GM19099 (cell line): ENCODE results near the gene KCNK3.

Experiments
- POLR2A ChIP-seq: IDR thresholded peaks from 3 replicates; pipeline ENCODE4 v1.6.1; 2011; ENCODE audit warnings: low read depth; ENCODE audit not compliant: insufficient read length; ENCODE audit errors: extremely low read depth

KCNK3 gene

DNA sequence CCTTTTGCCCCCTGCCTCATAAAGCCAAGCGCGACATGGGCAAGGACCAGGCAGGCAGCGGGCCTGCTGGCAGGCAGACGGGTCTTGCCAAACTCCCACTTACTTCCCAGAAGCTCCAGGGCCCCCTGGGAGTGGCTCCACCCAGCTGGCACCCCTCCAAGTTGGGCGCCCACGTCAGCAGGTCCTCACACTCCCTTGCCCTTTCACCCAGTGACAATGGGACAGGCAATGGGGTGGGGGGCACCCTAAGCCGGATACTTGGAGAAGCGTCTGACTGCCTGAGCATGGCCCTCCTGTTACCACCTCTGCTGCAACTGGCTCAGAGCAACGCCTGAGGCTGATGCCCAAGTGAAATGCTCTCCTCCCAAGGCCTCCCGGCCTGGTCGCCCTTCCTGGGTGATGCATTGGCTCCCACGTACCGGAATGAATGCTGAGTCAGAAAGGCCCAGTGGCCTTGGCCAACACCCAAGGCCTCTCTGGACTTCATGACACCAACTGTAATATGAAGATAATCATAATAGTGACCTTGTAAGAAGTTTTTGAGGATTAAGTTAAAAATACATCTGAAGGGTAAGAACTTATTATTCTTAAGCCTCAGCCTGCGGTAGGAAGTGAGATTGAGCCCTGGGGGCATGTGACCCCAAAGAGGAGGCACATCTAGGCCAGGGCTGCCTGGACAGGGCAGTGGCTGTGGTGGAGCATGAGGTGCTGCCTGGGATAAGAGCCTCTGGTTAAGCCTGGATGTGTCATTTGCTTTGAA is 31.6 kb downstream of the KCNK3 start:
- TF ChIP-seq POLR2A, result no peak

DNA sequence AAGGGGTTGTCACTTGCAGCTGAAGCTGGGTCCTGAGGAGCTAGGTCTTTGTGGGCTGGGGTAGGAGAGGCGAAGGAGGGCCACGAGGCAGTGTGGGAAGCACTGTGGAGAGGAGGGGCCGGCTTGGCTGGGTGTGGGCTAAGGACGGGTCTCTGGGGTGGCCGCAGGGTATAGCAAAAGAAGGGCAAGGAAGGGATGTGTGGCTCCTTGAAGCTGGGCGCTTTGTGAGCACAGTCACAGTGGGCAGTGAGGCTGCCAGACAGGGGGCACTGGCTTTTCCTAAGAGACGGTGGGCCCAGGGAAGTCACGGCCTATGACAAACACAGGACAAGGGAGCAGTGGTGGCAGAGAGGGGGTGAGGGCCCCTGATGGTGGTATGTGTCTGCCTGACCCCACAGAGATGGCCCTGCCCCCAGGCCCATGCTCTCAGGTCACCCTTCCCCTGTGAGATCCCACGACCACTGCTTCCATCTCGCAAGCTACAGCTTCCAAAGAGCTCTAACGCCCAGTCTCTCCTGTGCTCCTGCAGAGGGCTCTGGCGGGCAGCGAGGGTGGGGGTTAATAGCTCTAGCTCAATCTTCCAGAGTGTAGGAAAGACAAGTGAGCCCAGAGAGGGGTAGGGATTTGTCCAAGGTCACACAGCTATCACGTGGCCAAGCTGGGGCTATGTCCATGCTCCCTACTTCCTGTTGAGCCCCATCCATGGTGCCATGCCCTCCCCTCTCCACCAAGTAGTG is 32.4 kb downstream of the KCNK3 start:
- no peak for TF ChIP-seq POLR2A

DNA sequence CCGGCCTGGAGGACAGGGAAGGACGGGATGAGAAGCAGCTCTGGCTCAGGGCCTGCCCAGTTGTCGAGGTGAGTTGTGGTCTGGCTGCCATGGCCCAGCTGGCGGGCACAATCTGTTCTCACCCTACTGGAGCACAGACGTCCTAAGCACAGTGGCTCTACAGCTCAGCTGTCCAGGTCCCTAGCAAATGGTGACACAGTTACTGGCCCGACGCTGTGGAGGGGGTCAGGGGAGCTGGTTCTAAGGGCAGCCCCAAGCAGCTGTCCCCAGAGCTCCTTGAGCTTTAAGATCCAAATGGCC is 32.9 kb downstream of the KCNK3 start:
- TF ChIP-seq POLR2A, result no peak

DNA sequence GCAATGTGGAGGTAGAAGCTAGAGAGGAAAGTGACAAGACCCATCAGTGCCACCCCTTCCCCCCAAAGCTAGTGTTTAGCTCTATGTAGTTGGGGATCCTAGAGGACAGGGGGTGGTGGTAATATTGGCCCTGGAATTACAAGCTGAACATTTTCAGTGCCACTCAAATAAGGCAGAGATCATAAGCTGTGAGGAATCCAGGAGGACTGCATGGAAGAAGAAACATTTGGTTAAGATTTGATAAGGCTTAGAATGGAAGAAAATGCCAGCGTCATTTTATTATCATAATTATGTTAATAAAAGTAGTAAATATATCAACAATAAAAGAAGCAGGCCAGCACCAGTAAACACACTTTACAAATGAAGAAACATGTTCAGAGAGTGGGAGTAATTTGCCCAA is 33.7 kb downstream of the KCNK3 start:
- TF ChIP-seq POLR2A, result no peak

DNA sequence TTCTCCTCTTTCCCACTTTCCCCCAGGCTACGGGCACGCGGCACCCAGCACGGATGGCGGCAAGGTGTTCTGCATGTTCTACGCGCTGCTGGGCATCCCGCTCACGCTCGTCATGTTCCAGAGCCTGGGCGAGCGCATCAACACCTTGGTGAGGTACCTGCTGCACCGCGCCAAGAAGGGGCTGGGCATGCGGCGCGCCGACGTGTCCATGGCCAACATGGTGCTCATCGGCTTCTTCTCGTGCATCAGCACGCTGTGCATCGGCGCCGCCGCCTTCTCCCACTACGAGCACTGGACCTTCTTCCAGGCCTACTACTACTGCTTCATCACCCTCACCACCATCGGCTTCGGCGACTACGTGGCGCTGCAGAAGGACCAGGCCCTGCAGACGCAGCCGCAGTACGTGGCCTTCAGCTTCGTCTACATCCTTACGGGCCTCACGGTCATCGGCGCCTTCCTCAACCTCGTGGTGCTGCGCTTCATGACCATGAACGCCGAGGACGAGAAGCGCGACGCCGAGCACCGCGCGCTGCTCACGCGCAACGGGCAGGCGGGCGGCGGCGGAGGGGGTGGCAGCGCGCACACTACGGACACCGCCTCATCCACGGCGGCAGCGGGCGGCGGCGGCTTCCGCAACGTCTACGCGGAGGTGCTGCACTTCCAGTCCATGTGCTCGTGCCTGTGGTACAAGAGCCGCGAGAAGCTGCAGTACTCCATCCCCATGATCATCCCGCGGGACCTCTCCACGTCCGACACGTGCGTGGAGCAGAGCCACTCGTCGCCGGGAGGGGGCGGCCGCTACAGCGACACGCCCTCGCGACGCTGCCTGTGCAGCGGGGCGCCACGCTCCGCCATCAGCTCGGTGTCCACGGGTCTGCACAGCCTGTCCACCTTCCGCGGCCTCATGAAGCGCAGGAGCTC is 35.4 kb downstream of the KCNK3 start:
- no peak for TF ChIP-seq POLR2A

DNA sequence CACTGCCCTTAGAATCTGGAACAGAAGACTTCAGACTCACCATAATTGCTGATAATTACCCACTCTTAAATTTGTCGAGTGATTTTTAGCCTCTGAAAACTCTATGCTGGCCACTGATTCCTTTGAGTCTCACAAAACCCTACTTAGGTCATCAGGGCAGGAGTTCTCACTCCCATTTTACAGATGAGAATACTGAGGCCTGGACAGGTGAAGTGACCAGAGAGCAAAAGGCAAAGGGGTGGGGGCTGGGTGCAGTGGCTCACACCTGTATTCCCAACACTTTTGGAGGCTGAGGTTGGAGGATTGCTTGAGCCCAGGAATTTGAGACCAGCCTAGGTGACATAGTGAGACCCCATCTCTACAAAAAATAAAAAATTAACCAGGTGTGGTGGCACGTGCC is 36.8 kb downstream of the KCNK3 start:
- TF ChIP-seq POLR2A, result no peak

DNA sequence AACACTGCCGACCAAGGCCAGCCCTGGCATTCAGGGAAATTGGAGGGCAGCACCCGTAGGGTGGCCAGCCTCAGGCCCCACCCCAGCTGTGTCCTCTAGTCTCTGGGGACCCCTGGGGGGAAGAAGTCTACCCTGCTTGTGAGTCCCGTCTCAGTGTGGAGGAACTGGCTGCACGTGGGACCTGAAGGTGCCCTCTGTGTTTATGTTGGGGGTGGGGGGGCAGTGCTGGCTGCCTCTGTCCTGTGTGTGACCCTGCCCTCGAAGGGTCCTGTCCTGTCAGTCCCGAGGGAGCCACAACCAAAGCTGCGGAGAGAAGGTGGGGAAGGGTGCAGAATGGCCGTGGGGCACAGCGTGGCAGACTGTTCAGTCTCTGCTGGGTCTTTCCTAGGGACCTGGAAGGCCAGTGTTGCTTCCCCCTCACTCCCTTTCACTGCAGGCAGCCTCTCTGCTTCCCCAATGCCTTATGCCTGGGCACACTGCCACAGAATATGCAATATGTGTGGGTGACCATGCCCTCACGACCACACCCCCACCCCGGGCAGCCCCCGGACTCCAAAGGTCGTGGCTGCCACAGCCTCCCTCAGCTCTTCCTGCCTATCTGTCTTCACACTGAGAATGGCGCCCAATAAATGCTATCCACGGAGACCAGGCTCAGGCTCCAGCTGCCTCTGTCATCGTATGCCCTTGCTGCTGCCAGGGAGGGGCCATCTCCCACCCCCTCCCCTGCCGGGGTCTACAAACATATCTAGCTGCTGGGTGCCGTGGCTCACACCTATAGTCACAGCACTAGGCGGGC is 38.2 kb downstream of the KCNK3 start:
- TF ChIP-seq POLR2A, result no peak

DNA sequence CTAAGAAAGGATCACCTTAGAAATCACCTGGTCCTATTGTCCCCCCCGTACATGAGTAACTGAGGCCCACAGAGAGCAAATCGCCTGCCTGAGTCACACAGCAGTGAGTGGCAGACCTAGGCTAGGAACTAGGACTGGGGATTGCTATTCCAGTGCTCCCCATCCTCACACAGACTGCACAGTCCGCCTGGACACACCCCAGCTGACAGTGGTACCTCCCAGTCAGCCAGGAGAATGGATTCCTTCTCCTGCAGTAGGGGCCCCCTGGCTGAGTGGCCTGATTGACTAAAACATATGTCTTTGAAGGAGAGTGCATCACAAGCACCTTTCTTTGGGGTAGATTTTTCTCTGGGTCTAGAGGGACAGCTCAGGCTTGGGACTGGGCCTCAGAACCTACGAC is 39.2 kb downstream of the KCNK3 start:
- TF ChIP-seq POLR2A, result no peak

DNA sequence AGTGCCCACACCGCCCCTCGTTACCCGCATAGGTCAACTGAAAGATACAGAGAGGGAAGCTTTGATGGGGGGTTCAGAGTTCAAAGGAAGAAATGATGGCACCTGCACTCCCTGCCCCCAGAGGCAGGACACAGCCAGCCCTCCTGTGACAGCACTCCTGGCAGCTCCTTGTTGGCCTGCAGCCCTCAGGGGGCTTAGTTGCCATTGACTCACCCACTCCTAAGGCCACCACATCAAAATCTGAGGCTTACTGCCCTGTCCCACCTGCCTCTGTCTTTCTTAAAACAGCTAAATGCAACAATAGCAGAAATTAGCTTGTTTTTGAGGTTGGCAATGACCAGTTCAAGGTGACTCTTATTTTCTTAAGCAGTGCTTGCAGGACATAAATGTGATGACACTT is 39.9 kb downstream of the KCNK3 start:
- TF ChIP-seq POLR2A, result no peak

DNA sequence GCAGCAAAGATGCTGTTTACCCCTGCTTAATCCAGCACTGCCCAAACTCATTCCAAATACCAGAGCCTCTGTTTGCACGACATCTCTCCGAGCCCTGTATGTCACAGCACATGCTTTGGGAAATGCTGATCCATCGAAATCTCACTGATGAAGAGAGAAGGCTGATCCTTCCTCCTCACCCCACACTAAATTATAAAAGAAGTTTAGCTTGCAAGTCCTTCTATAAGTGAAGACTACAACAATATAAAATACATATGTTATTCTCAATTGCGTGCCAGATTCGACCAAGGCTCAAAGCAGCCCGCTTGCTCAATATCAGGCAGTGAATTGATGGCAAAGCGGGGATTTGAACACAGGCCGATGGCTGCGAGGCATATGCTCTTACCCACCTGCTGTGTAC is 40.9 kb downstream of the KCNK3 start:
- TF ChIP-seq POLR2A, result no peak

DNA sequence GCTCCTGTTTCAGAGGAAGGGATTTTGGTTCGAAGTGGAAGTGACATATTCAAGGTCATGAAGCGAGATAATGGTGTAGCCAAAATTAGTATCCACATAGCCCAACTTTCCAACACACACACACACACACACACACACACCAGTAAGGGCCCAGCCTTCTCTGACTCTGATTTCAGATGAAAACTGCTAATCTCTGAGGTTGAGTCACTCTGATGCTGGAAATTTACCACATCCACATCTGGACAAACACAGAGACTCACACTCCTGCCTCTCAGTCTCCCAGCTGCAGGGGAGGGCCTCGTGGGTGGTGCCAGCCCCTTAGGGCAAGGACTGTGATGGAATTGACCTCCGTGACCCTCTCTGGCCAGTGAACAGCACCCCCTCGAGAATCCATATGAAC is 42.6 kb downstream of the KCNK3 start:
- TF ChIP-seq POLR2A, result no peak

DNA sequence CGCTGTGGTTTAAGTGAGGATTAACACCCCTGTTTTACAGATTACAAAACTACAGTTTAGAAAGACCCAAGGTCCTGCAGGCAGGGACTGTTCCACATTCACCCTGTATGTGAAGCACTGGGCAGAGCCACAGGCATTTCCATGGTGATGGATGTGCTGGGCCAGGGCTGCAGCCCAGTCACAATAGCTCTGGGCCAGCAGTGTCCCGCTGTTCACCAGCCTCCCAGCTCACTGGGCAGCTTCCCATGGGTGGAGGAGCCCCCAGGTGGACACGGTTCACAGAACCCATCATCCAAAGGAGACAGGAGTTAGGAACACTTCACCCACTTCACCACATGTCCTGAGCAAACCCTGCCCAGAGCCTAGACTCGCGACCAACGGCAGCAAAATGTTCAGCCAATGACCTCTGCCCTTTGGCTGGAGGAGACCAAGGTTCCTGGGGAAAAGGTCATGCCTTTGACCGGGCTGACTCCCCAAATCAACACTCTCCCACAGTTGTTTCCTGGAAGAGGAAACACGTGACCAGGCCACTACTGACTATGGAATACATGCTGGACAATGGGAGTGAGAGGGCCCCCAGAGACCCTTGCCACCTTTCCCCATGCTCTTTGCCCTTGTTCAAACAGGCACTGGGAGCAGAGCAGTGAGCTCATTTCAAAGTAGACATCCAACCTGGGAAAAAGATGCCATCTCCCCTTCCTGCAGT is 43.5 kb downstream of the KCNK3 start:
- TF ChIP-seq POLR2A, result no peak

DNA sequence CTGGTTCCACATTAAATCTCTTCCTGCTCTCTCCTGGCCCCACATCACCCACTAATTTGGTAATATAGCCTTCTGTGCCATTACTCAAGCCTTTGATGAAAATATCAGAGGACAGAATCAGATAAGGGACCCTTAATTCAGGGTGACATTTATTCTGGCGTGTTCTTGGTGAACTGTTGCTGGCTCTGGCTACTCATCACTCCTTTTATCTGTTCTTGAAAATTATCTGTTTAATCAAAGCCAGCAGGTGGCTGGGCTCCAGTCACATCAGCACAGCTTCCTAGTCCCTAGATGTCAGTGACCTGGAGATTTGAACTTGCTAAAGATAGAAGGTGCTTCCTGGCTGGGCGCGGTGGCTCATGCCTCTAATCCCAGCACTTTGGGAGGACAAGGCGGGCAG is 44.7 kb downstream of the KCNK3 start:
- no peak for TF ChIP-seq POLR2A

DNA sequence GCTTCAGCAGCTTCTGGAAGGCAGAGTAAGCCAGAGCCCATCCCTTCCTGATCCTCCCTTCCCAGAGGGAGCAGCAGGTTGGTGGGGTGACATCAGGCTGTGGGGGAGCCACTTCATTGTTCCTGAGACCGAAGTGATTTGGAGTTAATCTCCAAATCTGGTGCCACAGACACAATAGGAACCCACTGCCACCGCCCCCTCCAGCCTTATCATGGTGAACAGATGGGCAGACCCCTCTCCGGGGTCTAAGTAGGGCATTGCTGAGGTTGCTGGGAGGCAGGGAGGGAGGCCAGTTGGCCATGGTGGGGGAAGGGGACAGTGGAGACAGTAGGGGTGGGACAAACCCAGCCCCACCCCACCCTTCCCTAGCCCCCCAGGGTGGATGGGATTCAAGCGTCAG is 46.0 kb downstream of the KCNK3 start:
- no peak for TF ChIP-seq POLR2A
